Upper lobe of left lung (tissue), 6 donors: Measurements from ENCODE around the gene KRT10. TPM values are rescaled to one million over a fixed set of nuclear protein-coding genes. Genes with fewer than 3 reads are reported as not detected.

Source experiments
- ATAC-seq, 2 donors: fragments of 200-7000 bp; cut with Tn5 transposase; one replicate each; pipeline ENCODE4 v1.9.1; 2022; ENCODE audit warnings: mild to moderate bottlenecking in 2 of 2, moderate library complexity in 2 of 2; ENCODE audit not compliant: low FRiP score in 2 of 2
- DNase-seq, 2 donors: peaks; one replicate each; pipeline ENCODE4 v3.0.0-alpha.2; 2019 to 2020
- H3K27ac ChIP-seq, 4 donors: fragments of 200-600 bp; sonication (generic); one replicate each; pipeline ENCODE4 v1.5.1; 2016 to 2019
- H3K27me3 ChIP-seq, 4 donors: fragments of 200-600 bp; sonication (generic); one replicate each; pipeline ENCODE4 v1.5.1; 2017 to 2019
- H3K36me3 ChIP-seq, 4 donors: fragments of 200-600 bp; sonication (generic); one replicate each; pipeline ENCODE4 v1.5.1; 2016 to 2019
- H3K4me1 ChIP-seq, 4 donors: fragments of 200-600 bp; sonication (generic); one replicate each; pipeline ENCODE4 v1.5.1; 2018 to 2019
- H3K4me3 ChIP-seq, 4 donors: fragments of 200-600 bp; sonication (generic); one replicate each; pipeline ENCODE4 v1.5.1; 2017 to 2019; ENCODE audit warnings: mild to moderate bottlenecking in 2 of 4, moderate library complexity in 1 of 4
- H3K9me3 ChIP-seq, 4 donors: fragments of 200-600 bp; sonication (generic); one replicate each; pipeline ENCODE4 v1.5.1; 2018 to 2019
- CTCF ChIP-seq, 6 experiments: fragments of 450-650 bp in 4 of 6; fragments of 200-600 bp in 2 of 6; sonication (generic) in 2 of 6; IDR thresholded peaks; one replicate each; pipeline ENCODE4 v1.5.1; 2016 to 2019; ENCODE audit warnings: antibody characterized with exemption in 6 of 6
- EP300 ChIP-seq, 4 donors: sonication (generic); formaldehyde crosslinking; IDR thresholded peaks; one replicate each; pipeline ENCODE4 v1.5.1; 2017; ENCODE audit warnings: antibody characterized with exemption in 4 of 4, control low read depth in 2 of 4
- POLR2A ChIP-seq, 4 donors: fragments of 450-650 bp; IDR thresholded peaks; one replicate each; pipeline ENCODE4 v1.5.1; 2016 to 2017; ENCODE audit warnings: antibody characterized with exemption in 4 of 4, mild to moderate bottlenecking in 2 of 4
- POLR2AphosphoS5 ChIP-seq, 2 donors: sonication (generic); formaldehyde crosslinking; IDR thresholded peaks; one replicate each; pipeline ENCODE4 v1.5.1; 2017; ENCODE audit warnings: antibody characterized with exemption in 2 of 2
- WGBS, 2 donors: methylation state at CpG; one replicate each; pipeline ENCODE4 v1.1.5; 2017 to 2018; 5-methylcytosine and 5-hydroxymethylcytosine counted together
- total RNA-seq, 6 donors: library from RNA; depleted of rRNA in 4 of 6; stranded (reverse); fragments of >200 nt in 4 of 6; gene quantifications; one replicate each; pipeline versions ENCODE4 v1.1.0 to v1.2.1, GENCODE V29; 2016 to 2021
- donor health status: DM: no; HTN: no; CAD: no; lungs with moderate emphysema.
- donor health status: DM: no; HTN: yes; CAD: no; lungs with severe emphysema.

KRT10 gene
- total RNA-seq, 6 donors from 2014 or later = 4.2 to 35.0 (median 13.5) TPM

DNA sequence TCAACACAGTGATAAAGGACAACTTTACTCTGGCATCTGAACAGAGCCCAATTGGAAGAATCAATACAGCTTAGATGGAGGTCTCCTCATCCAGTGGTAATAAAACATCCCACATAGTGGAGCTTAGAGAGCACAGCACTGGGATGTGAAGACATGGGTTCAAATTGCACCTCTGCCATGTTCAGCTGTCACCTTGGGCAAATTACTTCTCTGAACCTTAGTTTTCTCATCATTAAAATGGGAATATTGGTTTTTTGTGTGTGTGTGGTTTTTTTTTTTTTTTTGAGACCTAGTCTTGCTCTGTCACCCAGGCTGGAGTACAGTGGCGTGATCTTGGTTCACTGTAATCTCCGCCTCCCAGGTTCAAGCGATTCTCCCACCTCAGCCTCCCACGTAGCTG is 13.6 kb upstream of the KRT10 start:
- Histone ChIP-seq H3K4me3 (no peak overlapping the region), H3K4me1 (no peaks in the 10 kb centered on the region), H3K27me3 (no peaks in the 10 kb centered on the region), H3K36me3 (peaks cover 0 to 11% (median 3%) of the 10 kb centered on the region in 4 donors), H3K9me3 (no peaks in the 10 kb centered on the region), H3K27ac (no peak overlapping the region)
- no peak for TF ChIP-seq CTCF (IDR thresholded peaks at IDR 0.05)
- no peak for TF ChIP-seq EP300 (IDR thresholded peaks at IDR 0.05)
- TF ChIP-seq POLR2A (IDR thresholded peaks at IDR 0.05) = no peak
- no peak for TF ChIP-seq POLR2AphosphoS5 (IDR thresholded peaks at IDR 0.05)
- DNase-seq (no peak), ATAC-seq (no peak)
- 96 to 99% methylated on average over 4 of the region's 4 CpGs for WGBS, 2 donors

GRCh38 chr17:40833882-40834281 is 11.5 kb upstream of the KRT10 start:
- no peaks in the 10 kb centered on the region for H3K4me1 ChIP-seq
- DNase-seq (no peak), ATAC-seq (no peak)
- H3K9me3 ChIP-seq = no peaks in the 10 kb centered on the region
- peaks cover 0 to 11% (median 3%) of the 10 kb centered on the region in 4 donors for H3K36me3 ChIP-seq
- TF ChIP-seq EP300 (IDR thresholded peaks at IDR 0.05) (no peak), POLR2AphosphoS5 (IDR thresholded peaks at IDR 0.05) (no peak), CTCF (IDR thresholded peaks at IDR 0.05) (no peak)
- no peak overlapping the region for H3K27ac ChIP-seq
- H3K4me3 ChIP-seq = no peak overlapping the region
- H3K27me3 ChIP-seq = no peaks in the 10 kb centered on the region

- ATAC-seq (no peak), DNase-seq (no peak)
- H3K4me3 ChIP-seq = no peak overlapping the region
- no peaks in the 10 kb centered on the region for H3K27me3 ChIP-seq
- no peaks in the 10 kb centered on the region for H3K9me3 ChIP-seq
- peaks cover 0 to 11% (median 3%) of the 10 kb centered on the region in 4 donors for H3K36me3 ChIP-seq
- no peaks in the 10 kb centered on the region for H3K4me1 ChIP-seq
- TF ChIP-seq POLR2AphosphoS5 (IDR thresholded peaks at IDR 0.05) (no peak), CTCF (IDR thresholded peaks at IDR 0.05) (no peak), EP300 (IDR thresholded peaks at IDR 0.05) (no peak), POLR2A (IDR thresholded peaks at IDR 0.05) (no peak)
- no peak overlapping the region for H3K27ac ChIP-seq
- WGBS, 2 donors = 89 to 91% methylated on average over 3 of the region's 3 CpGs
These were observed 10.4 kb upstream of the KRT10 start for GRCh38 chr17:40832840-40833239.

- Histone ChIP-seq H3K9me3 (no peaks in the 10 kb centered on the region), H3K27ac (no peak overlapping the region), H3K27me3 (no peaks in the 10 kb centered on the region), H3K36me3 (peaks cover 0 to 11% (median 3%) of the 10 kb centered on the region in 4 donors), H3K4me3 (no peak overlapping the region), H3K4me1 (no peaks in the 10 kb centered on the region)
- no peak for TF ChIP-seq EP300 (IDR thresholded peaks at IDR 0.05)
- TF ChIP-seq POLR2AphosphoS5 (IDR thresholded peaks at IDR 0.05) = no peak
- TF ChIP-seq POLR2A (IDR thresholded peaks at IDR 0.05) = no peak
- no peak for TF ChIP-seq CTCF (IDR thresholded peaks at IDR 0.05)
- DNase-seq (no peak), ATAC-seq (no peak)
- 84 to 87% methylated on average over 2 of the region's 2 CpGs for WGBS, 2 donors
These were observed 7.8 kb upstream of the KRT10 start for GRCh38 chr17:40830085-40830776.

GRCh38 chr17:40828454-40829044 is 6.1 kb upstream of the KRT10 start:
- no peak for TF ChIP-seq POLR2A (IDR thresholded peaks at IDR 0.05)
- no peak for TF ChIP-seq EP300 (IDR thresholded peaks at IDR 0.05)
- TF ChIP-seq CTCF (IDR thresholded peaks at IDR 0.05) = no peak
- TF ChIP-seq POLR2AphosphoS5 (IDR thresholded peaks at IDR 0.05) = no peak
- H3K4me1 ChIP-seq = no peaks in the 10 kb centered on the region
- no peaks in the 10 kb centered on the region for H3K9me3 ChIP-seq
- WGBS, 2 donors = 82 to 87% methylated on average over 4 of the region's 4 CpGs
- ATAC-seq (no peak), DNase-seq (no peak)
- no peaks in the 10 kb centered on the region for H3K36me3 ChIP-seq
- no peak overlapping the region for H3K27ac ChIP-seq
- H3K27me3 ChIP-seq = no peaks in the 10 kb centered on the region
- H3K4me3 ChIP-seq = no peak overlapping the region
